DOHH2 (cell line): ENCODE data around the gene MYO1B.

ENCODE experiments used
- H3F3A ChIP-seq: fragments of 200-600 bp; sonication (generic), shearing (Covaris generic); 2 replicates; pipeline ENCODE4 v1.6.0; 2016; ENCODE audit warnings: antibody characterized with exemption, mild to moderate bottlenecking; ENCODE audit not compliant: control insufficient read depth, insufficient read depth
- H3K27ac ChIP-seq: fragments of 200-600 bp; sonication (generic); 2 replicates; pipeline ENCODE4 v1.5.1; 2014; ENCODE audit warnings: low read depth, mild to moderate bottlenecking, low read length, moderate library complexity
- H3K27me3 ChIP-seq: fragments of 200-600 bp; sonication (generic); 2 replicates; pipeline ENCODE4 v1.6.1; 2014; ENCODE audit warnings: mild to moderate bottlenecking, low read length, mixed read lengths; ENCODE audit not compliant: control insufficient read depth
- H3K36me3 ChIP-seq: fragments of 200-600 bp; sonication (generic); 2 replicates; pipeline ENCODE4 v1.6.1; 2014; ENCODE audit warnings: mild to moderate bottlenecking, low read length, moderate library complexity, mixed read lengths; ENCODE audit not compliant: control insufficient read depth
- H3K4me1 ChIP-seq: fragments of 200-600 bp; sonication (generic); 2 replicates; pipeline ENCODE4 v1.6.1; 2014; ENCODE audit warnings: mild to moderate bottlenecking, low read length, mixed read lengths; ENCODE audit not compliant: control insufficient read depth
- H3K4me2 ChIP-seq: fragments of 200-600 bp; sonication (generic); 2 replicates; pipeline ENCODE4 v1.6.0; 2014; ENCODE audit warnings: mild to moderate bottlenecking, low read length, moderate library complexity
- H3K4me3 ChIP-seq: fragments of 200-600 bp; sonication (generic); 2 replicates; pipeline ENCODE4 v1.5.1; 2014; ENCODE audit warnings: mild to moderate bottlenecking, low read length, mixed read lengths
- H3K79me2 ChIP-seq: fragments of 200-600 bp; sonication (generic); 2 replicates; pipeline ENCODE4 v1.6.1; 2014; ENCODE audit warnings: mild to moderate bottlenecking, low read length, mixed read lengths; ENCODE audit not compliant: control insufficient read depth
- H3K9me2 ChIP-seq: fragments of 200-600 bp; sonication (generic); replicated peaks from 2 replicates; pipeline ENCODE4 v1.6.1; 2014; ENCODE audit warnings: mild to moderate bottlenecking, low read length, mixed read lengths; ENCODE audit not compliant: control insufficient read depth
- H3K9me3 ChIP-seq: fragments of 200-600 bp; sonication (generic); 2 replicates; pipeline ENCODE4 v1.6.1; 2014; ENCODE audit warnings: antibody characterized with exemption, low read length, mixed read lengths; ENCODE audit not compliant: control insufficient read depth, insufficient read depth
- H4K20me1 ChIP-seq: fragments of 200-600 bp; sonication (generic); 2 replicates; pipeline ENCODE4 v1.6.0; 2014; ENCODE audit warnings: low read depth, mild to moderate bottlenecking, antibody characterized with exemption, low read length, moderate library complexity; ENCODE audit not compliant: control insufficient read depth, insufficient read depth
- CTCF ChIP-seq: fragments of 200-600 bp; sonication (generic); IDR thresholded peaks from one replicate; pipeline ENCODE4 v1.5.1; 2014; ENCODE audit warnings: antibody characterized with exemption, mild to moderate bottlenecking, low read depth, low read length; ENCODE audit not compliant: poor library complexity, severe bottlenecking
- EZH2phosphoT487 ChIP-seq: fragments of 200-600 bp; sonication (generic); IDR thresholded peaks from 2 replicates; pipeline ENCODE4 v1.6.1; 2017; ENCODE audit warnings: borderline replicate concordance, mild to moderate bottlenecking, antibody characterized with exemption, low read length, moderate library complexity, mixed read lengths

Gene MYO1B

DNA sequence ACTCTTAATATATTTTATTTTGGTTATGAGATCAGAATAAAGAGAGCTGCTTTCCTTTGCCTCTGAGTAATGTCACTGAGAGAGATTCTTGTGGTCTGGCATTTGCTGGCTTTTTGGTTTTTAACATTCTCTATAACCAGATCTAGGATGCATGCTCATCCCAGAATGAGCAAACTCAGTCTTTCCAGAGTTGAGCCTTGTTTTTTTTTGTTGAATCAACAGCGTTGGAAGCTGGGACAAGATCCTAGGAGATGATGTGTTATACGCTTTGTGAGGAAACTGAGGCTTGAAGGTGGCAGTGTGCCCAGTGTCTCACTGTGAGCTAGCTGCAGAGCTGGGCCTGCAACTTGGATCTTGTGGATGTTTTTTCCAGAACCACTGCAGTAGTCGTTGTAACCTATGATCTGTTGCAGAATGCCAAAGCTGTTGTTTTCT, 19.5 kb downstream of the MYO1B start:
- H3K9me3 ChIP-seq, result no peaks in the 10 kb centered on the region
- H3K36me3 ChIP-seq, result no peaks in the 10 kb centered on the region
- H3K4me2 ChIP-seq, result no peak overlapping the region
- no peaks in the 10 kb centered on the region for H4K20me1 ChIP-seq
- no peak for TF ChIP-seq EZH2phosphoT487
- no peak for TF ChIP-seq CTCF
- H3K4me1 ChIP-seq, result no peaks in the 10 kb centered on the region
- no peaks in the 10 kb centered on the region for H3K27me3 ChIP-seq
- no peak overlapping the region for H3K27ac ChIP-seq
- no peaks in the 10 kb centered on the region for H3K9me2 ChIP-seq
- no peak overlapping the region for H3K4me3 ChIP-seq
- H3K79me2 ChIP-seq, result no peaks in the 10 kb centered on the region
- H3F3A ChIP-seq, result no peaks in the 10 kb centered on the region

DNA sequence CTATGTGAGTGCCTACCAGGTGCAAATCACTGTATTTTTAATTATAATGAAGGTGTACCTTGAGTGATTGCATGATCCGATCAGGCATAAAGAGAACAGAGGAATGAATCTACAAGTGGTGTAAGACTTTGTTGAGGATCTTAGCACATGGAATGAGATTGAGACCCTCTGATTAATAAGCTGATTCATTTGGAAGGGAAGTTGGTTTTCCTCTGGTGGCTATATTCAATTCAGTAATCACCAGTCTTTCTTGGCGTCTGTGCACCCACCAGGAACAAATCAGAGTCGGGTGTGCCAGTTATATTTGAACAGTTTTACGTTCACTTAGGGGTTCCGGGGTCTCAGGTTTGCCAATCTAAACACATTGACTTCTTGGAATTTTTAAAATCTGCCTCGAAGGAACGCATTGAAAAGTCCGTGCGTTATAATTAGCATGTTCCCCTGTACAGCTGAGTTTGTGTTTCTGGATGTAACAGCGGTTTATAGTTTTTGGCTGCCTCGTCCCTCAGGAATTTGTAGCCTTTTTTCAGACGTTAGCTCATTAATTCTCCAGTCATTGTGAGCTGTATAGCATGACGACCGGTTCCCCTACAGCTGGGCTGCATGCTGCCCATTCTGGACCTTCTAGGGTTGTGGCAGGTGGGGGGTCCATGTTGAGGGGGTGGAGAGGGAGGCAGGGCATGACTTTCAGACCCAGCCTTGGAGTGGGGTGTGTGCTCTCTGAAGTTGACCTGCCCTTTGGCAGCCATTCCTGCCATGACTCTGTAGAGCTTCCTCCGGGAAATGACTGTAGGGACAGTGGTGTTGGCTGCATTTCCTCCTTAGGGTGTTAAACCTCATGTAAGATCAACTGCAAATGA, 20.3 kb downstream of the MYO1B start:
- Histone ChIP-seq H3K27me3 (no peaks in the 10 kb centered on the region), H4K20me1 (no peaks in the 10 kb centered on the region), H3K9me2 (no peaks in the 10 kb centered on the region), H3K79me2 (no peaks in the 10 kb centered on the region), H3K4me3 (no peak overlapping the region), H3K27ac (no peak overlapping the region), H3K4me1 (no peaks in the 10 kb centered on the region), H3K36me3 (no peaks in the 10 kb centered on the region), H3K9me3 (no peaks in the 10 kb centered on the region), H3F3A (no peaks in the 10 kb centered on the region), H3K4me2 (no peak overlapping the region)
- TF ChIP-seq CTCF (no peak), EZH2phosphoT487 (no peak)

DNA sequence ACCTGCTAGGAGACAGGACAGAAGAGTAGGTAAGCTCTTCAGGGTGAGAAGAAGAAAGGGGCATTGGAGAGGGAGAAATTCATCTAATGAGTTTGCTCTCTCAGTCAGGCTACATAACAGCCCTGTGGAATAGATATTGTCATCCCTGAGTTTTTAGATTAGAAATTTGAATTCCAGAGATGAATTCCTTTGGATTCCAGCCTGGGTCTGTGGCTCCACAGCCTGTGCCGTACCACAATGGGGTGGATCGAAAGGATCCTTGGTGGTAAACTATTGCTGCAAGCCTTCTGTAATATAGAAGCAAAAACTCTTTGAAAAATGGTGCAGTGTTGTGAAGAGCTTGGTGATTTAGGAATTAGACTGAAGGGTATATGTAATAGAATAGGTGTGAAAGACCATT, 21.0 kb downstream of the MYO1B start:
- no peaks in the 10 kb centered on the region for H3K27me3 ChIP-seq
- no peak overlapping the region for H3K4me3 ChIP-seq
- no peaks in the 10 kb centered on the region for H3K9me3 ChIP-seq
- no peaks in the 10 kb centered on the region for H3K4me1 ChIP-seq
- no peak overlapping the region for H3K4me2 ChIP-seq
- TF ChIP-seq EZH2phosphoT487 (no peak), CTCF (no peak)
- H3K36me3 ChIP-seq, result no peaks in the 10 kb centered on the region
- H3K9me2 ChIP-seq, result no peaks in the 10 kb centered on the region
- H3K27ac ChIP-seq, result no peak overlapping the region
- no peaks in the 10 kb centered on the region for H3K79me2 ChIP-seq
- no peaks in the 10 kb centered on the region for H3F3A ChIP-seq
- no peaks in the 10 kb centered on the region for H4K20me1 ChIP-seq
